GM18907 (cell line): ENCODE data around the gene FLACC1.
"Not testable (repeated sequence)": the region's sequence is repeated elsewhere in the genome, so short reads cannot be mapped to it uniquely, and the experiment has no call there.

ENCODE experiments used
- ATAC-seq: cut with Tn5 transposase; IDR thresholded peaks from one replicate; pipeline ENCODE4 v1.9.1; 2021; ENCODE audit warnings: mild to moderate bottlenecking, moderate library complexity; ENCODE audit not compliant: unreplicated experiment

Gene FLACC1

GRCh38 chr2:201357221-201357620 lies at the start of gene FLACC1:
Gene FLACC1 (minus strand): TSS chr2:201357345. CDS start chr2:201351404, 5,941 bp downstream.
- no peak for ATAC-seq

- no peak for ATAC-seq
Observed at GRCh38 chr2:201406077-201406662, 49.0 kb upstream of the FLACC1 start.

- no peak for ATAC-seq
Observed at GRCh38 chr2:201404699-201405280, 47.6 kb upstream of the FLACC1 start.

- no peak for ATAC-seq
Observed at GRCh38 chr2:201403880-201404279, 46.7 kb upstream of the FLACC1 start.

GRCh38 chr2:201402651-201403562 lies 45.8 kb upstream of the FLACC1 start:
- no peak for ATAC-seq

- ATAC-seq = no peak
Observed at GRCh38 chr2:201401815-201402214, 44.7 kb upstream of the FLACC1 start.

- ATAC-seq = no peak
Observed at GRCh38 chr2:201396595-201396994, 39.5 kb upstream of the FLACC1 start.

GRCh38 chr2:201383136-201383535 lies 26.0 kb upstream of the FLACC1 start:
- no peak for ATAC-seq

GRCh38 chr2:201378496-201379397 lies 21.6 kb upstream of the FLACC1 start:
- ATAC-seq = no peak

- no peak for ATAC-seq
Observed at GRCh38 chr2:201377218-201377617, 20.1 kb upstream of the FLACC1 start.

GRCh38 chr2:201369775-201370174 lies 12.6 kb upstream of the FLACC1 start:
- ATAC-seq = no peak

GRCh38 chr2:201369318-201369717 lies 12.2 kb upstream of the FLACC1 start:
- not testable (repeated sequence) for ATAC-seq

GRCh38 chr2:201366146-201366545 lies 9.0 kb upstream of the FLACC1 start:
- no peak for ATAC-seq

GRCh38 chr2:201363857-201364560 lies 6.9 kb upstream of the FLACC1 start:
- peak; percentile 63 for ATAC-seq

- no peak for ATAC-seq
Observed at GRCh38 chr2:201362396-201362795, 5.3 kb upstream of the FLACC1 start.

- ATAC-seq = no peak
Observed at GRCh38 chr2:201361078-201361733, 4.1 kb upstream of the FLACC1 start.

- ATAC-seq = no peak
Observed at GRCh38 chr2:201360256-201360655, 3.1 kb upstream of the FLACC1 start.

- ATAC-seq = no peak
Observed at GRCh38 chr2:201358684-201359083, 1.5 kb upstream of the FLACC1 start.

- ATAC-seq = no peak
Observed at GRCh38 chr2:201353116-201353515, 4.0 kb downstream of the FLACC1 start.

- ATAC-seq = no peak
Observed at GRCh38 chr2:201350879-201351278, 6.3 kb downstream of the FLACC1 start.
